T1000 (cell line): Measurements from ENCODE around the gene ANTXR2.

Experiments
- DNase-seq: peaks from one replicate; lab custom pipeline; 2025; ENCODE audit warnings: mixed read lengths; lab: John Stamatoyannopoulos, UW

The ANTXR2 gene

GRCh38 chr4:80092088-80092487 lies 19.1 kb upstream of the ANTXR2 start:
- DNase-seq, result no peak

- DNase-seq, result no peak
Measured at GRCh38 chr4:80091688-80092087, 18.7 kb upstream of the ANTXR2 start.

DNA sequence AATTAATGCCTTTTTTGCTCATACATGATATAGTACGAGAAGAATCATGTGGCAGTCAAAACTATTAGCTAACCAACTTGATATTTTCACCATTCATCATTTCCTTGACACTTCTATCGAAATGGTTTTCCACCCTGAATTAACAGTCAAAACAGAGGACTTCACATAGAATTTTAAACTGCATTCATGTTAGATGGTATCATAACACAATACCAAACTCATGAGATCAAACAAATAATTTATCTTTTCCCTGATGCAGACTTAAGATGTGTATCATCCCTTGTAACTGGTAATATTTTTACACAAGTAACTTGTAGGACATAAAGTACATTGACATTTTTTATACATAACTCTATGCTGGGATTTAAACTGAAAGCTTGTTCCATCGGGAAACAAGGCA lies 18.2 kb upstream of the ANTXR2 start:
- DNase-seq, result no peak

DNA sequence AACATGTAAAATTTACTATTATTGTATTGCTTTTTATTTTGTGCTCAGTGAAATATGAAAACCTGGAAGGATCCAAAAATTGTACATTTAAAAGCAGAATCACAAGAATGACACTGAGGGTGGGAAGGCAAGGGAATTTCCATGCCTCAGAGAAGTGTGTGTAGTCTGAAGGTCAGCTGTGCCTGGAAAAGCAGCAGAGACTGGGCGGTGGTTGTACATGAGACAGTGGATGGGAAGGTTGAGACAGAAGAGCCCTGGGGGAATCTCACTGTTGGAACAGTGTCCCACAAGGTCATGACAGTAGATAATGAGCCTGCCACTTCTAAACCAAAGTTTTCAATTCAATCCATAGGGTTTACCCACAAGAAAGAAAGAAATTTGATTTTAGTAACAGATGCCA lies 17.1 kb upstream of the ANTXR2 start:
- DNase-seq, result no peak

GRCh38 chr4:80088471-80088870 lies 15.4 kb upstream of the ANTXR2 start:
- DNase-seq, result no peak

DNA sequence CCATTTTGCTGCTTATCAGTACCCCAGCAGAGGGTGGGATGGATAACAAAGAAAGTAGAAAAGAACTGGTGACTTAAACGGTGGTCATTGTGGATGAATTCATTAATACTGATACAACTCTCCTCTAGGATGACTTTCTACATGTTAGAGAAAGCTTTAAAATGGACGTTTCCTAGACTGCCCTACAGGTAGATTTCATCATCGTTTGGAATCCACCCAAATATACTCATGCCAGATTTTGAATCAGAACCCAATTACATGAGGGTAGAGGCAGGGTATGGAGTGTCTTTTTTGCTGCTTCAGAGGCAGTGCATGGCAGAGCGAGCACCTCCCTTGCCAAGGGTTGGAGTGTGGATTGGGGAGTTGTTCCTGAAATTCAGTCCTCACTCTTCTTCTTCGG lies 13.3 kb upstream of the ANTXR2 start:
- DNase-seq, result no peak

DNA sequence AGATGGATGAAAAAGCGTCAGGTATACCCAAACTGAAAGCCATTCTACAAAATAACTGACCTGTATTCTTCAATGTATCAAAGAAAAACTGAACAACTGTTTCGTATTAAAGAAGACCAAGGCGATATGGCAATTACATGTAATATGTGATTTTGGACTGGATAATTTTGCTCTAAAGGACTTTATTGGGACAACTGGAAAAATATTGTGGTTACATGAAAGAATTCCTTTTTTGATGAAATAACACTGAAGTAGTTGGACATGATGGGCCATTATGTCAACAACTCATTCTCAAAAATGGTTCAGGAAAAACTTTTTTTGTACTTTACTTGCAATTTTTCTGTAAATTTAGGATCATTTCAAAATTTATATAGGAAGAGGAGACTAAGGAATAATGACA lies 12.1 kb upstream of the ANTXR2 start:
- DNase-seq, result no peak

- DNase-seq, result no peak
Measured at GRCh38 chr4:80082693-80083092, 9.7 kb upstream of the ANTXR2 start.

GRCh38 chr4:80081566-80081965 lies 8.5 kb upstream of the ANTXR2 start:
- DNase-seq, result no peak

DNA sequence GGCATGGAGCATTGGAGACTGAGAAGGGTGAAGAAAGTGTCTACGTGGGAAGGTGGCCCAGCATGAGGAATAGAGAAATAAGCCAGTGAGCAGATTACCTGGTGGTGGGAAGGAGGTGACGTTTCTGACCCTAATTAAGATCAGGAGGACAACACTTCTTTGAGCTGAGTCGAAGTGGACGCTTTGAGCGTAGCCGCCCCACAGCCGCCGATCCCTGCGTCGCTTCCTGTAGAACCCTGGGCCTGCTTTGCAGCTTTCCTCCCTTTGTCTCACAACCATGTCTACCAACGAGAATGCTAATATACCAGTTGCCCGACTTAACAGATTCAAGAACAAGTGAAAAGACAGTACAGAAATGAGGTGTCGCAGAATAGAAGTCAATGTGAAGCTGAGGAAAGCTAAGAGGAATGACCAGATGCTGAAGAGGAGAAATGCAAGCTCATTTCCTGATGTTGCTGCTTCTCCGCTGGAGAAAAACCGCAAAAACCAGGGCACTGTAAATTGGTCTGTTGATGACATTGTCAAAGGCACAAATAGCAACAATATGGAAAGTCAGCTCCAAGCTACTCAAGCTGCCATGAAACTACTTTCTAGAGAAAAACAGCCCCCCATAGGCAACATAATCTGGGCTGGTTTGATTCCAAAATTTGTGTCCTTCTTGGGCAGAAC lies 6.4 kb upstream of the ANTXR2 start:
- DNase-seq, result no peak

DNA sequence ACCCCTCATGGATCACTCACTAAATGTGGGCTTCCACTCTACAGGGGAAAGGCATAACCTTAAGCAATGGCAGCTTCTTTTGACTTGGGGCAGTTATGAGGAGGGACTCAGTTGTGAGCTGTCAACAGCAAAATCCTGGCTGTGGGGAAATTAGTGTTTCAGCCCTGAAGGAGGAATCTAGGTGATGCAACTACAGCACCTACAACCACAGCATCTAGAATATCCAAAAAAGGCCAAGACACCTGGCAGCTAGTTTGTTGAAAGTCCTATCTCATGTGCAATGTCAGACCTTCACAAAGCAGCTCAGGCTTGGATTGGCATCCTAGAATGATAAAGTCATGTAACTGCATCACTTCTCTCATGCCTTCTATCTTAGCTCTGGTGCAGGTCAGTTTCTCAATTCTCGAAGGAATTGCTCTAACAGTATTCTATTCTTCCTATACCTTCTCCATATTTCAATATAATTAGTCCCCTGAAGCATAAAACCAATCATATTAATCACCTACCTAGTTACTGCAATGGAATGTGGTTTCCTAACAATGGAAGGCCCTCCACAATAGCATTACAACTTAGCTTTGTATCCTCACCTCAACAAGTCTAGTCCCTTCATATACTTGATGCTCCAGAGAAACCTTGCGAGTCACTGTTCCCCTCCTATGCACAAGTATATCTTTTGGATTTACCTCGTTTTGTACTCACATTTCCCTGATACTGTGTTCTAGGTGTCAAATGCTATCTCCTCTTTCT lies 5.5 kb upstream of the ANTXR2 start:
- DNase-seq, result no peak

DNA sequence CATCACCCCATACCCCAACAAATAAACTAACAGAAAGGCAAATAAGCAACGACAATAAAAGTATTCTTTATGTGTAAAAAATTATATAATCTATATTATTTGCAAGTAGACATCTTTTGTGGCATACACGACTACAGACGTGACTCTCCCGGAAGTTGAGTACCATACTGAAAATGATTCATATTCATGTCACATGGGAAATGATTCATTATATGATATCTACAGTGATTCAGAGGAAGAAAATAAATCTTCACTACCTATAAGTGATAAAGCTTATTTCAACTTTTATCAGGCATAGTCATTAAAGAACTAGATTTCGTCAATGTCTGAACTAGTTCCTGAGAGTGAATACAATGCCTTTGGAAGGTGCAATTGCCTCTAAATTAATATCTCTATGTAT lies 4.6 kb upstream of the ANTXR2 start:
- no peak for DNase-seq

- DNase-seq, result no peak
Measured at GRCh38 chr4:80076681-80077080, 3.7 kb upstream of the ANTXR2 start.

- no peak for DNase-seq
Measured at GRCh38 chr4:80075995-80076675, 3.1 kb upstream of the ANTXR2 start.

GRCh38 chr4:80074651-80075050 lies 1.6 kb upstream of the ANTXR2 start:
- no peak for DNase-seq

DNA sequence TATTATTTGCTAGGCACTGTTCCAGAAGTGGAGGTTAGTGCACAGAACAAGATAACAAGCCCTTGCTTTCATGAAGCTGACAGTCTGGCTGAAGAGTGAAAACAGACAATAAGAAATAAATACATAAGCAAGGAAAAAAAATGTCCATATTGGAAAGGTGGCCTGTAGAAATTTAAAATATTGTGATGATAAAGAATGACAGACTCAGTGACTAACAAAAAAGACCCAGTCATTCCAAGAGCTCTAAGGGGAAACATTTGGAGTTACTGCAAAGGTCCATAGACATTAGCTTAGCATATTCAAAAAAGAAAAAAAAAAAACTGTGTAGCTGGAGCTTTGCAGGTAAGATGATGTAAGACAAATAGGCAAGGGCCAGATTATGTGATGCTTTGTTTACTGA lies 1.0 kb upstream of the ANTXR2 start:
- DNase-seq, result no peak

- no peak for DNase-seq
Measured at GRCh38 chr4:80073473-80074008, 512 bp upstream of the ANTXR2 start.

DNA sequence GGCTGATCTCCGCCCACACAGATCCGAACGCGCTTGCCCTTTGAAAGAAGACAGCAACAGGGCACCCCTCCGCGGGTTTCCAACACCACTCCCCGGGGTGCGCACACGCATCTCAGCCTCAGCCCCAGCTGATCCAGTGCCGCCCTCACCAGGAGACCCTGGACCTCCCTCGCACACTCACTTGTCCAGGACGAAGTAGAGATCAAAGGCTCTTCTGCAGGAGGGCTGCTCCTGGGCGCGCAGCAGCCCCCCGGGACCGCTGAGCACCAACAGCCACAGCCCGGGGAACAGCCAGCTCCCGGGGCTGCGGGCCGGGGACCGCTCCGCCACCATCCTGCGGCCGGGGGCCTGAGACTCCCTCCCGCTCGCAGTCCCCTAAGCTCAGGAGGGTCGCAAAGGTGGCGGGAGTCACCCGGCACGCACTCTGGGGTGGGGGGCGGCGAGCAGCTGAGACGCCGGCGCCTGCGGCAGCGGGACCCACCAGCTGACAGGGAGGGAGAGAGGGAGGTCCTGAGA lies 743 bp downstream of the ANTXR2 start:
- DNase-seq, result peak; percentile 13

- DNase-seq, result no peak
Measured at GRCh38 chr4:80071604-80072227, 1.3 kb downstream of the ANTXR2 start.

GRCh38 chr4:80070880-80071603 lies 2.0 kb downstream of the ANTXR2 start:
- DNase-seq, result no peak
